Calu3 (cell line): ENCODE data around the gene BCL2L13. TPM values are rescaled to one million over a fixed set of nuclear protein-coding genes. Genes with fewer than 3 reads are reported as not detected.

Experiments
- BruUV-seq: library from RNA; stranded (reverse); fragments of 400-500 nt; replicated peaks from 2 replicates; lab custom pipeline; 2021; lab: Mats Ljungman, UMichigan
- CTCF ChIA-PET: fragments of 300-600 bp; sonication (Branson Sonifier 250); formaldehyde crosslinking; loops from one replicate; lab custom pipeline; 2022; ENCODE audit warnings: antibody characterized with exemption; lab: Charles Lee
- DNase-seq: peaks from one replicate; pipeline ENCODE4 v3.0.0; 2022
- H3K27ac Mint-ChIP-seq: one replicate; pipeline ENCODE4 v1.8.0; 2022; ENCODE audit warnings: mixed read lengths; ENCODE audit not compliant: unreplicated experiment
- H3K27me3 Mint-ChIP-seq: one replicate; pipeline ENCODE4 v1.8.0; 2022; ENCODE audit warnings: mixed read lengths; ENCODE audit not compliant: unreplicated experiment
- H3K36me3 Mint-ChIP-seq: one replicate; pipeline ENCODE4 v1.8.0; 2022; ENCODE audit warnings: mild to moderate bottlenecking, moderate library complexity, mixed read lengths; ENCODE audit not compliant: insufficient read depth, unreplicated experiment
- H3K4me1 Mint-ChIP-seq: one replicate; pipeline ENCODE4 v1.8.0; 2022; ENCODE audit warnings: mild to moderate bottlenecking, low read depth, mixed read lengths; ENCODE audit not compliant: unreplicated experiment
- H3K4me3 Mint-ChIP-seq: one replicate; pipeline ENCODE4 v1.8.0; 2022; ENCODE audit warnings: mild to moderate bottlenecking, low read depth, moderate library complexity, mixed read lengths; ENCODE audit not compliant: unreplicated experiment
- H3K9me3 Mint-ChIP-seq: one replicate; pipeline ENCODE4 v1.8.0; 2022; ENCODE audit warnings: low read depth, mixed read lengths; ENCODE audit not compliant: unreplicated experiment
- CTCF ChIP-seq: fragments of 200-600 bp; IDR thresholded peaks from one replicate; pipeline ENCODE4 v1.8.0; 2022; ENCODE audit warnings: antibody characterized with exemption; ENCODE audit not compliant: unreplicated experiment
- intact Hi-C: fragments of 100-400 bp; cut with micrococcal nuclease; formaldehyde crosslinking; loops from one replicate; pipeline ENCODE4 v1.10.0; 2022; ENCODE audit not compliant: unreplicated experiment
- total RNA-seq: library from RNA; stranded (reverse); gene quantifications from 2 replicates; pipeline ENCODE4 v1.2.3, GENCODE V29; 2022

Gene BCL2L13
- total RNA-seq, 1 experiment from 2014 or later: 49.3 TPM

- Mint-ChIP-seq H3K27ac (no peak overlapping the region), H3K27me3 (no peaks in the 10 kb centered on the region), H3K36me3 (peaks cover under 1% of the 10 kb centered on the region), H3K9me3 (no peaks in the 10 kb centered on the region), H3K4me3 (no peak overlapping the region), H3K4me1 (peaks cover 18% of the 10 kb centered on the region)
- DNase-seq: no peak
- CTCF ChIA-PET: no interaction called here
- TF ChIP-seq CTCF: no peak
- BruUV-seq: no TSS peak
- intact Hi-C loops: no loop called here
Observed at GRCh38 chr22:17655289-17655688, 16.7 kb downstream of the BCL2L13 start.

- BruUV-seq: TSS peak; percentile 30
- CTCF ChIA-PET: no interaction called here
- Mint-ChIP-seq H3K4me1 (peaks cover 18% of the 10 kb centered on the region), H3K4me3 (no peak overlapping the region), H3K27ac (no peak overlapping the region), H3K27me3 (no peaks in the 10 kb centered on the region), H3K9me3 (no peaks in the 10 kb centered on the region), H3K36me3 (no peaks in the 10 kb centered on the region)
- TF ChIP-seq CTCF: no peak
- DNase-seq: no peak
- intact Hi-C loops: no loop called here
Observed at GRCh38 chr22:17656870-17657395, 18.4 kb downstream of the BCL2L13 start.

- DNase-seq: no peak
- CTCF ChIA-PET: no interaction called here
- H3K4me1 Mint-ChIP-seq: no peaks in the 10 kb centered on the region
- H3K27ac Mint-ChIP-seq: no peak overlapping the region
- intact Hi-C loops: no loop called here
- H3K4me3 Mint-ChIP-seq: no peak overlapping the region
- BruUV-seq: no TSS peak
- TF ChIP-seq CTCF: no peak
- peaks cover 14% of the 10 kb centered on the region for H3K36me3 Mint-ChIP-seq
- no peaks in the 10 kb centered on the region for H3K27me3 Mint-ChIP-seq
- H3K9me3 Mint-ChIP-seq: no peaks in the 10 kb centered on the region
Observed at GRCh38 chr22:17664414-17665055, 26.0 kb downstream of the BCL2L13 start.

- CTCF ChIA-PET: no interaction called here
- DNase-seq: no peak
- Mint-ChIP-seq H3K36me3 (peaks cover 14% of the 10 kb centered on the region), H3K4me1 (no peaks in the 10 kb centered on the region), H3K4me3 (no peak overlapping the region), H3K9me3 (no peaks in the 10 kb centered on the region), H3K27me3 (no peaks in the 10 kb centered on the region), H3K27ac (no peak overlapping the region)
- BruUV-seq: no TSS peak
- intact Hi-C loops: no loop called here
- no peak for TF ChIP-seq CTCF
Observed at GRCh38 chr22:17665248-17665647, 26.7 kb downstream of the BCL2L13 start.
